Measurements from ENCODE around the gene MYLIP.

MYLIP gene

DNA sequence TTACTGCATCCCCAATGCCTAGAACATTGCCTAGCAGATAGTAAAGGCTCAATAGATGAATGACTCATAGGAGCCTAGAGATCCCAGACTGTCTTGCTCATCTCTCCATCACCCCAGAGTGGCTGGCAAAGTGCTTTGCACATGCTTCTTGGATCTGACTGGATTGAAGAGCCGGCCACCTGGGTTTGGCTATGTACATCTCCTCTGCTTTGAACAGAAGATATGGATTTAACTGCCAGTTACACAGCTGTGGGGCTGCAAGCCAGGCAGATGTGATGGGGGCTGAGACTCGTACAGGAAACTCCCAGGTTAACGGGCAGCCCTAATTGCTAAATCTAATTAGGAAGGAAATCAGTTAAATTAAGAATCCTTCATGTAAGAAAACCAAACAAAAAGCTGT, 28.6 kb downstream of the MYLIP start:
- Histone ChIP-seq H3K4me3 (no peak overlapping the region), H3K4me1 (peaks cover 0 to 7% (median 3%) of the 10 kb centered on the region in 4 donors), H3K9me3 (no peaks in the 10 kb centered on the region), H3K36me3 (peaks cover 5 to 8% (median 6%) of the 10 kb centered on the region in 3 donors), H3K27me3 (no peaks in the 10 kb centered on the region), H3K27ac (no peak overlapping the region)
- no peak for DNase-seq
- intact Hi-C loops (cut with DNase I; ENCODE audit: low total_unique reads): no loop called here
- TF ChIP-seq, protein P1, sequence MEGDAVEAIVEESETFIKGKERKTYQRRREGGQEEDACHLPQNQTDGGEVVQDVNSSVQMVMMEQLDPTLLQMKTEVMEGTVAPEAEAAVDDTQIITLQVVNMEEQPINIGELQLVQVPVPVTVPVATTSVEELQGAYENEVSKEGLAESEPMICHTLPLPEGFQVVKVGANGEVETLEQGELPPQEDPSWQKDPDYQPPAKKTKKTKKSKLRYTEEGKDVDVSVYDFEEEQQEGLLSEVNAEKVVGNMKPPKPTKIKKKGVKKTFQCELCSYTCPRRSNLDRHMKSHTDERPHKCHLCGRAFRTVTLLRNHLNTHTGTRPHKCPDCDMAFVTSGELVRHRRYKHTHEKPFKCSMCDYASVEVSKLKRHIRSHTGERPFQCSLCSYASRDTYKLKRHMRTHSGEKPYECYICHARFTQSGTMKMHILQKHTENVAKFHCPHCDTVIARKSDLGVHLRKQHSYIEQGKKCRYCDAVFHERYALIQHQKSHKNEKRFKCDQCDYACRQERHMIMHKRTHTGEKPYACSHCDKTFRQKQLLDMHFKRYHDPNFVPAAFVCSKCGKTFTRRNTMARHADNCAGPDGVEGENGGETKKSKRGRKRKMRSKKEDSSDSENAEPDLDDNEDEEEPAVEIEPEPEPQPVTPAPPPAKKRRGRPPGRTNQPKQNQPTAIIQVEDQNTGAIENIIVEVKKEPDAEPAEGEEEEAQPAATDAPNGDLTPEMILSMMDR (IDR thresholded peaks at IDR 0.05): no peak

DNA sequence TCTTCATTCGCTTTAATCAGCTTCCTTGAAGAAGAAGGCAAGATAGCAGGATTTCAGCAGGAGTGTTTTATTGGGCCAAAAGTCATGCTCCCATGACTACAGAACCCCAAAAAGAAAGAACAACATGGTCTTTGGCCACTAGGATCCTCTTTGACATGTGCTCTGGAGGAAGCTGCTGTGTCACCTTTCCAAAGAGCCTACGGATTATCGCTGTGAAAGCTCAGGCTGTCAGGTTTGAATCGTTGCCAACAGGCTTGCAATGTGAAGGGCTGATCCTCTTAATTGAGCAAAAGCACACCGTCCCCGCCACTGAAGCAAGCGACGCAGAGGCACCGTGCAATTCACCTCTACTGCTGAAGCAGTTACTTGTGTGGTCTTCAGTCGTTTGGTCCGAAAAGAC, 29.0 kb downstream of the MYLIP start:
- Histone ChIP-seq H3K36me3 (peaks cover 5 to 8% (median 6%) of the 10 kb centered on the region in 3 donors), H3K4me1 (peaks cover 0 to 7% (median 3%) of the 10 kb centered on the region in 4 donors), H3K27ac (no peak overlapping the region), H3K4me3 (no peak overlapping the region), H3K27me3 (no peaks in the 10 kb centered on the region), H3K9me3 (no peaks in the 10 kb centered on the region)
- TF ChIP-seq, protein P1 (IDR thresholded peaks at IDR 0.05): no peak
- intact Hi-C loops (cut with DNase I; ENCODE audit: low total_unique reads): no loop called here
- DNase-seq: no peak

DNA sequence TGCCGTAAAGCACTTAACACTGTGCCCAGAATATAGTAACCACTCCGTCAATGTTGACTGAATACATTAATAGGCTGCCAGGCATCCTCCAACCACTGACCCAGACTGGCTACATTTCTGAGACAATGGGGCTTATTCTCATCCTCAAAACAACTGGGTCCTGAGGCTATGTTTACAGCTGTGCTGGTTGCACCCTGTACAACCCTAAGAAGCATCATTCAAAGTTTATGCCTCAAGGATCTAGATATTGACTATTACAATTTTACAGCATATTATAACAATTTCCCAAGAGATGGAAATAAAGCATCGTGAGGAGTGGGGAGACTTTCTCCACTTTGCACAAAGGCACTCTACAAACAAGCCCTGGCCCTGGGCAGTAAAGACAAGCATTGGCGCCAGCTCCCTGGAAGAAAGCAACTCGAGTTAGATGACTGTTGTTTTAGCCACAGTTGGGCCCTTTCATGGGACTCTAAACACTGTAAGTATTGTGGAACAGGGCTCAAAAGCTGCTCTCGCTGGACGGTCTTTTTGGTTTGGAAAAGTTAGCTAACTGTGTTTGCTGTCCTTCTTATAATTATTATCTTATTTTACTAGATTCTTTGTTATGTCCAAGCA, 30.2 kb downstream of the MYLIP start:
- H3K9me3 ChIP-seq: no peaks in the 10 kb centered on the region
- H3K27ac ChIP-seq: no peak overlapping the region
- no peaks in the 10 kb centered on the region for H3K27me3 ChIP-seq
- intact Hi-C loops (cut with DNase I; ENCODE audit: low total_unique reads): no loop called here
- DNase-seq: no peak
- H3K4me1 ChIP-seq: peaks cover 0 to 7% (median 3%) of the 10 kb centered on the region in 4 donors
- H3K4me3 ChIP-seq: no peak overlapping the region
- H3K36me3 ChIP-seq: peaks cover 5 to 6% (median 6%) of the 10 kb centered on the region in 3 donors
- TF ChIP-seq, protein P1 (IDR thresholded peaks at IDR 0.05): no peak

- Histone ChIP-seq H3K9me3 (no peaks in the 10 kb centered on the region), H3K4me1 (no peaks in the 10 kb centered on the region), H3K4me3 (no peak overlapping the region), H3K27ac (no peak overlapping the region), H3K36me3 (peaks cover 0 to 3% (median 0%) of the 10 kb centered on the region in 3 donors), H3K27me3 (no peaks in the 10 kb centered on the region)
- intact Hi-C loops (cut with DNase I; ENCODE audit: low total_unique reads): no loop called here
- TF ChIP-seq, protein P1 (IDR thresholded peaks at IDR 0.05): no peak
- no peak for DNase-seq
Measured at GRCh38 chr6:16160794-16161193, 31.9 kb downstream of the MYLIP start.

DNA sequence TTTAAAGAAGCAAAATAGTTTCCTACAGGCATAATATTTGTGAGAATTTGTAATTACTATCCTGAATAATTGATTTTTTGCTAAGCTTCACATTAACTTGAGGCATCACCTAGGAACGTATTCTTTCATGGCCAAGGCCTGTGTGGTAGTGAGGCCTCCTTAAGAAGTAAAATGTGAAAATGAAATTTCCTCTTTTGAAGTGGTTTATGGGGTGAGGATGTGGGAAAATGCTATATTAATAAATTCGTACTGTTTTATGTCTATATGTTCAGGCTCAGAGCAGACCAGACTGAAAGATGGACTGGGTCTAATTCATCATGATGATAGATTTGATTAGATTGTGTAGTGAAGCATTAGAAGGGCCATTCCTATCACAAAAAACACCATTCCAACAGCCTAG, 33.1 kb downstream of the MYLIP start:
- Histone ChIP-seq H3K36me3 (peaks cover 0 to under 1% (median 0%) of the 10 kb centered on the region in 3 donors), H3K27me3 (no peaks in the 10 kb centered on the region), H3K4me1 (no peaks in the 10 kb centered on the region), H3K9me3 (no peaks in the 10 kb centered on the region), H3K4me3 (no peak overlapping the region), H3K27ac (no peak overlapping the region)
- TF ChIP-seq, protein P1 (IDR thresholded peaks at IDR 0.05): no peak
- no peak for DNase-seq
- intact Hi-C loops (cut with DNase I; ENCODE audit: low total_unique reads): no loop called here

Data from tibial artery (tissue), 4 donors.